Effector CD4-positive, alpha-beta T cell (primary cell): ENCODE data around the gene SCP2.
"Not testable (repeated sequence)": the region's sequence is repeated elsewhere in the genome, so short reads cannot be mapped to it uniquely, and the experiment has no call there.

Experiments
- DNase-seq: peaks from one replicate; pipeline ENCODE4 v3.0.0-alpha.2; 2020

The SCP2 gene

DNA sequence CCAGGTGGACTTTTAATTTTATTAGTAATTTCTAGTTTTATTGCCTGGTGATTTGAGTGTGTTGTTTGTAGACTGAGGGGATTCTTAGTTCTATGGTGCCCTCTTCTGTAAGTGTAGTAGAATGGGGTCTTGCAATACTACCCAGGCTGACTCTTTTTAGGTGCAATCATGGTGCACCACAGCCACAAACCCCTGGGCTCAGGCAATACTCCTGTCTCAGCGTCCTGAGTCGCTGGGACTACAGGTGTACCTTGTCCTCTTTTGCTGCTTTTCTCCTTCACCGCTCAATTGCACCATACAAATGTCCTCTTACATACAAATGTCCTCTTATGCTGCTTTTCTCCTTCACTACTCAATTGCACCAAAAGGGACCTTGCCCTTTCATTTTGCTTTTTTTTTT lies 43.1 kb downstream of the SCP2 start:
- no peak for DNase-seq

GRCh38 chr1:52973841-52974240 lies 46.8 kb downstream of the SCP2 start:
- DNase-seq = no peak

DNA sequence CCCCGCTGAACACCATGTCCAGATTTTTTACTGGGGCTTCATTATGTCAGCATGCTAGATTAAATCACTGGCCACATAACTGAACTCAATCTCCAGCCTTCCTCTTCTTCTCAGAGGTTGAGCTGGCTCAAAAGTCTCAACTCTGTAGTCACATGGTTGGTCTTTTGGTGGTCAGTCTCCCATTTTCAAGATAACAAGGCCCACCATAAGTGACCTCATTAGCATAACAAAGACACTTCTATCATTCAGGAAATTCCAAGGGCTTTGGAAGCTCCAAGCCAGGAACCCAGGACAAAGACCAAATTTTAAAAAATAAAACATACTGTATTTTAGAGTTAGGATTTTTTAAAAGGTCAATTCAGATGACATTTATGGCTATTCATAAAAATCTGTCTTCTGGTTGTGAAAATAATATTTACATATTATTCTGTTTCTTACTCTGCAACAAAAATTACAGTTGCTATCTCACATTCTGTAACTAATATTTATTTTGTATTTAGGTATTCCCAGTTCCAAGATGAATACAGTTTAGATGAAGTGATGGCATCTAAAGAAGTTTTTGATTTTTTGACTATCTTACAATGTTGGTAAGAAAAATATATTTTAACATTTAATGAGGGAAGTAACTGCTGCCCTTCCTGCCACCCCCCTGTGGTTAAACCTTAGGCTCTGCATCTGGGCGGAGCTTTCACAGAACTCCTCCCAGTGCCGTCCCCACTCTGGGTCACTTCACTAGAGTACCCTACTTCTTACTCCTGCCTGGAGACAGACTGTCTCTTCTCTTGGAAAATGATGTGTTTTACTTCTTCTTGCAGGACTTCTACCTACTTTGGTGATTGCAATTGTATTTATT lies 49.3 kb downstream of the SCP2 start:
- no peak for DNase-seq

DNA sequence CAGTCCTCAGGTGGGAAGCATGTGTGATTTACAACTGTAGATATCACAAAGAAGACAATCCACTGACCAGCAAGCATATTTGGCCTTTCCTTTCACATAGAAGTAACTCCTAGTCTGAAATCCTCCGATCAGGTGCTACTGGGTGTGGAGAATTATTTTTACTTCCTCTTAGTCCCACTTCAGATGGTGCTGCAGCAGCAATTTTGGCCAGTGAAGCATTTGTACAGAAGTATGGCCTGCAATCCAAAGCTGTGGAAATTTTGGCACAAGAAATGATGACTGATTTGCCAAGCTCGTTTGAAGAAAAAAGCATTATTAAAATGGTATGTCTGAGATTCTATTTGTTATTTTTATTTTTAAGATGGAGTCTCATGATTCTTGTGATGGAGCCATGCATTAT lies 51.0 kb downstream of the SCP2 start:
- no peak for DNase-seq

- DNase-seq = not testable (repeated sequence)
Observed at GRCh38 chr1:52992733-52993132, 65.7 kb downstream of the SCP2 start.

GRCh38 chr1:52994656-52995055 lies 67.6 kb downstream of the SCP2 start:
- no peak for DNase-seq

DNA sequence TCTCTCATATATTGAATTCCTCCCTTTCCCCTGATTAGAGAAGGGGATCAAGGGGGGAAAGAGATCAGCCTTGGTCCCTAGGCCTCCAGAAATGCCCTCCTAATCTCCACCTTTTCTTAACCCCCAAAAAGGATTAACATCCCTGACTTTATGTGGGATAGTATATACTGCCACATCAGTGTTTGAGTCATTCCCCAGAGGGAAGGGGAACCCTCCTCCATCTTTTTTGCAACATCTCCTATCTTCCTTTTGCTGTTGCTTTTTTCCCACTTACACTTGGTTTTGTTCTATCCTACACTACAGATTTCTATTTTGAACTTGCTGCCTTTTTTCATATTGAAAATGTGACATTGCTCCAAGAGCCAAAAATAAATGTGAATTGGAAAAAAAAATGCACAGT lies 69.6 kb downstream of the SCP2 start:
- no peak for DNase-seq

GRCh38 chr1:53001128-53001527 lies 74.1 kb downstream of the SCP2 start:
- no peak for DNase-seq

DNA sequence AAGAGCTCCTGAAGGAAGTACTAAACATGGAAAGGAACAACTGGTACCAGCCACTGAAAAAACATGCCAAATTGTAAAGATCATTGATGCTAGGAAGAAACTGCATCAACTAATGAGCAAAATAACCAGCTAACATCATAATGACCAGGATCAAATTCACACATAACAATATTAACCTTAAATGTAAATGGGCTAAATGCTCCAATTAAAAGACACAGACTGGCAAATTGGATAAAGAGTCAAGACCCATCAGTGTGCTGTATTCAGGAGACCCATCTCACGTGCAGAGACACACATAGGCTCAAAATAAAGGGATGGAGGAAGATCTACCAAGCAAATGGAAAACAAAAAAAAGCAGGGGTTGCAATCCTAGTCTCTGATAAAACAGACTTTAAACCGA lies 79.5 kb downstream of the SCP2 start:
- not testable (repeated sequence) for DNase-seq

DNA sequence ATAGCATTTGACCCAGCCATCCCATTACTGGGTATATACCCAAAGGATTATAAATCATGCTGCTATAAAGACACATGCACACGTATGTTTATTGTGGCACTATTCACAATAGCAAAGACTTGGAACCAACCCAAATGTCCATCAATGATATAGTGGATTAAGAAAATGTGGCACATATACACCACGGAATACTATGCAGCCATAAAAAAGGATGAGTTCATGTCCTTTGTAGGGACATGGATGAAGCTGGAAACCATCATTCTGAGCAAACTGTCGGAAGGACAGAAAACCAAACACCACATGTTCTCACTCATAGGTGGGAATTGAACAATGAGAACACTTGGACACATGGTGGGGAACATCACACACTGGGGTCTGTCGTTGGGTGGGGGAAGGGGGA lies 83.2 kb downstream of the SCP2 start:
- DNase-seq = not testable (repeated sequence)

- no peak for DNase-seq
Observed at GRCh38 chr1:53011175-53011574, 84.1 kb downstream of the SCP2 start.

DNA sequence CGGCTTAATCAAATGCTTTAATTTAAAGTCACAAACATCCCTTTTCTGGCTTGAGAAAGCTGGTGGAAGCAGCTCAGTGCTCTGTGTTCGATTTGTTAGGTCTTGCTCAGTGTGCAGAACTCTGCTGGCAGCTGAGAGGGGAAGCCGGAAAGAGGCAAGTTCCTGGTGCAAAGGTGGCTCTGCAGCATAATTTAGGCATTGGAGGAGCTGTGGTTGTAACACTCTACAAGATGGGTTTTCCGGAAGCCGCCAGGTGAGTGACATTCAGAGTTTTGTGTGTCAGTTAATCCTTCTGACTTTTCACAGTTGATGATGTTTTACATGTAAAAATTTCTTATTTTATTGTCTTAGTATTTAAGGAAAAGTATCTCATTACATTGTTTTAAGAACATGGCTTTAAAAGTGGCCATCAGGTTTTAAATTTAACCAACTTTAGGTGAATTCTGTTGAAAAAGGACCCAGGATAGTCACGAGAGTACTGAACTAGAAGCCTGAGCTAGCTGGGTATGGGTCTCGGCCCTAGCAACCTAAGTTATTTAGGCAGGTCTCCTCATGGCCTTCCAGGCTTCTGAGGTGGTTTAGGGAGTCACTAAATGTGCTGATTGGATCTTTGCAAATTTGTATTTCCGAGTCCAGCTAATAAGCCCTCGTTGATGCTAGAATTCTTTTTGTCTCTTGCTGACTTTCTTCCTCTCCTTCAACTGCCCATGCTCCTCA lies 87.9 kb downstream of the SCP2 start:
- peak; percentile 76 for DNase-seq

DNA sequence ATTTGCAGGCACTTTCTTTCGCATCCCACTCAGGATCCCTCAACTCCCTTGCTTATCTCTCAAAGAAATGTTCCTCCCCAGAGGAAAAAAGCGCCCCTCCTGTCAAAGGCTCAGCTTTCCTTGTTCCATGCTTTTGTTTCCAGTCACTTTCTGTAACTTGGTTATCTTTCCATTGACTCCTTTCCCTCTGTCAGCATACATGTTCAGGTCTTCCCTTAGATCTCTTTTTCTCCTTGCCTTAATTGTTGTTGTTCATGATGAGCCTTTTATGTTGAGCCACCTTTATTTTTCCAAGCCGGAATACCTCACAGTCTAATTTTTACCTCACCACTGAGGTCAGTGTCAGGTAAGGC lies 88.4 kb downstream of the SCP2 start:
- no peak for DNase-seq

GRCh38 chr1:53016705-53017104 lies 89.6 kb downstream of the SCP2 start:
- no peak for DNase-seq

DNA sequence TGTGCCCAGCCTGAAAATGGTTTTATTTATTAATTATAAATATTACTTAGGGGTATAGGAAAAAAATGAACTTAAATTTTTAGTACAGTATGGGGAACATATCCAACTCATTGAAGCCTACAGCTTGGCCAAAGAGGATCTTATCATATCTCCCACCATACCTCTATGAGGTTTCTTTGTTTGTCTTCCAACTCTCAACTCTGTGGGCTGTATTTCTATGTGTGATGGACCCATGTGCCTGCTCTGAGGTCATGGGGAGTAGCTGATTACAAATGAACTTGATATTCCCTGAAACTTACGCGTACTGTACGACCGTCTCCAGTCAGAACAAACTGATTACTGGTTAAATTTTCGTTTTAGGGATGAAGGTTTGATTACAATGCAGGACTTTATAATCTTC lies 93.5 kb downstream of the SCP2 start:
- no peak for DNase-seq

GRCh38 chr1:53022179-53022578 lies 95.1 kb downstream of the SCP2 start:
- DNase-seq = no peak

GRCh38 chr1:53023546-53023945 lies 96.5 kb downstream of the SCP2 start:
- no peak for DNase-seq

GRCh38 chr1:53024117-53024516 lies 97.0 kb downstream of the SCP2 start:
- DNase-seq = no peak

GRCh38 chr1:53025034-53025768 lies 98.1 kb downstream of the SCP2 start:
- DNase-seq = no peak

- DNase-seq = no peak
Observed at GRCh38 chr1:53025769-53026112, 98.7 kb downstream of the SCP2 start.

- DNase-seq = no peak
Observed at GRCh38 chr1:53026254-53026653, 99.2 kb downstream of the SCP2 start.

DNA sequence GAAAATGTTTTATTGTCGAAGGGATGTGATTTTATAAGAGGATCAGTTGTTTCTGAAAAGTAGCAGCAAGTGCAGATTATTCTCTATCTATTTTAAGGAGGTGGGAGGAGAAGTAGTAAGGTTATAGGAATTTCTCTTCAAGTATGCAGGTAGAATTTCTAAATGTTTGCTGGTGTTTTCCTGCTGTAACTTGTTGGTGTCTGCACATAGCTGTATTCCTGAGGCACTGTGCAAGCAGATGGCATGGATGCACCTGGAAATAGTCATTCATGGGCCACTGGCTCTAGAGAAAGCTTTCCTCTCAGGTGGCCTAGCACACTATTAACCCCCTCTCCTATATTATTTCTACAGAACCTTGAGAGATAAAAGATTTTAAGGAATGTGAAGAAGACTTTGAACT lies 104.7 kb downstream of the SCP2 start:
- no peak for DNase-seq

GRCh38 chr1:53037159-53037558 lies 110.1 kb downstream of the SCP2 start:
- no peak for DNase-seq

GRCh38 chr1:53038566-53038965 lies 111.5 kb downstream of the SCP2 start:
- DNase-seq = no peak
